ENCODE measurements around the gene SEL1L3. TPM values are rescaled to one million over a fixed set of nuclear protein-coding genes. Genes with fewer than 3 reads are reported as not detected.

SEL1L3 gene
- total RNA-seq, 1 experiment from 2014 or later: 48.3 TPM

DNA sequence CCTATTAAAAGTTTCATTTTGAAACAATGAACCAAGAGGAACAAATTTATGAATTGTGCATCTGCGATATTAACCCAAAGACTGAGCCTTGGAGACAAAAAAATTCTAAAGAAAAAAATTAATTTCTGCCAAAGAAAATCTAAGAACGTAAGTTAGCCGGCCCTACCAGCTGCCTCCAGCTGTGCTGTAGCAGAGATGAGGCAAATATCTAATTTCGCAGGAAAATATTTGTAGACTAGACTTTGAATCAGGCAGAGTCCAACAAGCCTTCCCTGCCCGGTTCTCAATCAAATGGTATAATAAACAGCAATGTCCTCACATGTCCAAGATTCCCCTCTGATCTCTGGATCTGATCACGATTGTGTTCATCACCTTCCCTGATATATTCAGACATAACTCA, 30.0 kb upstream of the SEL1L3 start:
- H3K9ac ChIP-seq (ENCODE audit: extremely low read depth, insufficient read length, low read length): no peak overlapping the region
- no peaks in the 10 kb centered on the region for H3K27me3 ChIP-seq (ENCODE audit: insufficient read depth, low read length)
- no peak overlapping the region for H3T11ph ChIP-seq (ENCODE audit: low read length)
- H3K4me2 ChIP-seq (ENCODE audit: insufficient read depth, insufficient read length, low read length): no peak overlapping the region
- no peak overlapping the region for H2BK15ac ChIP-seq (ENCODE audit: low read depth, low read length)
- H2BK12ac ChIP-seq (ENCODE audit: insufficient read length, low read depth, low read length): no peak overlapping the region
- H3K18ac ChIP-seq (ENCODE audit: insufficient read length, low read depth, low read length): no peak overlapping the region
- no peaks in the 10 kb centered on the region for H3K79me1 ChIP-seq (ENCODE audit: insufficient read depth, low read depth, low read length, poor library complexity, severe bottlenecking)
- H4K5ac ChIP-seq (ENCODE audit: insufficient read length, low read depth, low read length): no peak overlapping the region
- no peak for DNase-seq
- no peak overlapping the region for H2BK5ac ChIP-seq (ENCODE audit: insufficient read length, low read length)
- no peak overlapping the region for H3K56ac ChIP-seq (ENCODE audit: insufficient read length, low read depth, low read length)
- no peak overlapping the region for H2BK20ac ChIP-seq (ENCODE audit: low read depth, low read length, poor library complexity, severe bottlenecking)
- no peak overlapping the region for H3K27ac ChIP-seq (ENCODE audit: insufficient read length, low read depth, low read length)
- no peaks in the 10 kb centered on the region for H3K36me3 Mint-ChIP-seq (ENCODE audit: insufficient read depth in 1 of 3, low read depth in 3 of 3)
- H3K9me3 Mint-ChIP-seq: no peaks in the 10 kb centered on the region
- no peaks in the 10 kb centered on the region for H3K9me3 ChIP-seq (ENCODE audit: control insufficient read depth, low read depth, low read length)
- H3K14ac ChIP-seq (ENCODE audit: insufficient read depth, low read length): no peak overlapping the region
- no CpG with 5 or more reads among the region's 6 CpGs for WGBS (ENCODE audit: extremely low coverage, insufficient read length, low lambda C conversion rate)
- no peaks in the 10 kb centered on the region for H3K79me2 ChIP-seq (ENCODE audit: insufficient read depth, low read length)
- no peaks in the 10 kb centered on the region for H3K23me2 ChIP-seq (ENCODE audit: insufficient read length, low read depth, low read length, poor library complexity, severe bottlenecking)
- no peak overlapping the region for H2AFZ ChIP-seq (ENCODE audit: low read length)
- H3K4me1 Mint-ChIP-seq: peaks cover 29% of the 10 kb centered on the region in 2 experiments
- H3K27ac Mint-ChIP-seq: no peak overlapping the region
- no peak overlapping the region for H3K4me3 Mint-ChIP-seq
- no peak overlapping the region for H4K91ac ChIP-seq (ENCODE audit: insufficient read length, low read depth, low read length)
- no peak overlapping the region for H2AK5ac ChIP-seq (ENCODE audit: insufficient read length, low read length)
- peaks cover 6% of the 10 kb centered on the region; the same call in 1 of the 2 replicates for H3K4me1 ChIP-seq (ENCODE audit: insufficient read depth, low read length)
- H4K20me1 ChIP-seq (ENCODE audit: control insufficient read depth, insufficient read depth, insufficient read length): no peaks in the 10 kb centered on the region
- H3K4ac ChIP-seq (ENCODE audit: low read depth, low read length): no peak overlapping the region
- H4K8ac ChIP-seq (replicated peaks; ENCODE audit: insufficient read length, low read depth, low read length): no peak overlapping the region
- H3K23ac ChIP-seq (ENCODE audit: insufficient read length, low read depth, low read length): no peak overlapping the region
- TF ChIP-seq, protein P1, sequence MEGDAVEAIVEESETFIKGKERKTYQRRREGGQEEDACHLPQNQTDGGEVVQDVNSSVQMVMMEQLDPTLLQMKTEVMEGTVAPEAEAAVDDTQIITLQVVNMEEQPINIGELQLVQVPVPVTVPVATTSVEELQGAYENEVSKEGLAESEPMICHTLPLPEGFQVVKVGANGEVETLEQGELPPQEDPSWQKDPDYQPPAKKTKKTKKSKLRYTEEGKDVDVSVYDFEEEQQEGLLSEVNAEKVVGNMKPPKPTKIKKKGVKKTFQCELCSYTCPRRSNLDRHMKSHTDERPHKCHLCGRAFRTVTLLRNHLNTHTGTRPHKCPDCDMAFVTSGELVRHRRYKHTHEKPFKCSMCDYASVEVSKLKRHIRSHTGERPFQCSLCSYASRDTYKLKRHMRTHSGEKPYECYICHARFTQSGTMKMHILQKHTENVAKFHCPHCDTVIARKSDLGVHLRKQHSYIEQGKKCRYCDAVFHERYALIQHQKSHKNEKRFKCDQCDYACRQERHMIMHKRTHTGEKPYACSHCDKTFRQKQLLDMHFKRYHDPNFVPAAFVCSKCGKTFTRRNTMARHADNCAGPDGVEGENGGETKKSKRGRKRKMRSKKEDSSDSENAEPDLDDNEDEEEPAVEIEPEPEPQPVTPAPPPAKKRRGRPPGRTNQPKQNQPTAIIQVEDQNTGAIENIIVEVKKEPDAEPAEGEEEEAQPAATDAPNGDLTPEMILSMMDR (conservative IDR thresholded peaks at IDR 0.05): no peak
- no peaks in the 10 kb centered on the region; the same call in 1 of the 2 replicates for H3K27me3 Mint-ChIP-seq (ENCODE audit: low read depth)
- H2BK120ac ChIP-seq (ENCODE audit: low read depth, low read length, poor library complexity, severe bottlenecking): no peak overlapping the region

Data from H9 (cell line).